Smooth muscle cell (in vitro differentiated cells): ENCODE data around the gene PDIA2. TPM values are rescaled to one million over a fixed set of nuclear protein-coding genes. Genes with fewer than 3 reads are reported as not detected.

Source experiments
- DNase-seq: peaks from one replicate; lab custom pipeline; 2025; ENCODE audit not compliant: unreplicated experiment; lab: John Stamatoyannopoulos, UW
- H2AFZ ChIP-seq: fragments of 200-600 bp; sonication (generic); 2 replicates; pipeline ENCODE4 v1.6.0; 2016; ENCODE audit warnings: antibody characterized with exemption, low read depth, mild to moderate bottlenecking
- H3F3A ChIP-seq: fragments of 200-600 bp; sonication (generic); 2 replicates; pipeline ENCODE4 v1.6.0; 2017; ENCODE audit warnings: antibody characterized with exemption, low read depth
- H3K27ac ChIP-seq: fragments of 200-600 bp; sonication (generic); 2 replicates; pipeline ENCODE4 v1.5.1; 2016; ENCODE audit warnings: low read depth, mild to moderate bottlenecking
- H3K27me3 ChIP-seq: fragments of 200-600 bp; sonication (generic); 2 replicates; pipeline ENCODE4 v1.6.1; 2016; ENCODE audit warnings: low read depth, mild to moderate bottlenecking
- H3K36me3 ChIP-seq: fragments of 200-600 bp; sonication (generic); 2 replicates; pipeline ENCODE4 v1.5.1; 2016; ENCODE audit warnings: low read depth
- H3K4me1 ChIP-seq: fragments of 200-600 bp; sonication (generic); 2 replicates; pipeline ENCODE4 v1.5.1; 2016; ENCODE audit warnings: low read depth
- H3K4me2 ChIP-seq: fragments of 200-600 bp; sonication (generic); 2 replicates; pipeline ENCODE4 v1.6.0; 2016; ENCODE audit warnings: mild to moderate bottlenecking
- H3K4me3 ChIP-seq: fragments of 200-600 bp; sonication (generic); 2 replicates; pipeline ENCODE4 v1.5.1; 2016; ENCODE audit warnings: mild to moderate bottlenecking
- H3K79me2 ChIP-seq: fragments of 200-600 bp; sonication (generic); 2 replicates; pipeline ENCODE4 v1.6.0; 2016; ENCODE audit warnings: low read depth, mild to moderate bottlenecking
- H3K9ac ChIP-seq: fragments of 200-600 bp; sonication (generic); 2 replicates; pipeline ENCODE4 v1.6.0; 2016; ENCODE audit warnings: low read depth
- H3K9me3 ChIP-seq: fragments of 200-600 bp; sonication (generic); replicated peaks from 2 replicates; pipeline ENCODE4 v1.5.1; 2016; ENCODE audit warnings: low read depth
- H4K20me1 ChIP-seq: fragments of 200-600 bp; sonication (generic); 2 replicates; pipeline ENCODE4 v1.6.0; 2016; ENCODE audit warnings: low read depth
- WGBS: methylation state at CpG from one replicate; pipeline ENCODE4 v1.1.7; 2016; ENCODE audit warnings: low lambda C conversion rate; 5-methylcytosine and 5-hydroxymethylcytosine counted together
- polyA plus RNA-seq: library from polyadenylated mRNA; unstranded; fragments of >200 nt; fragmentation: Nextera tagmentation; extraction: Ambion mirVana; gene quantifications from 2 replicates; pipeline ENCODE4 v1.2.1, GENCODE V29; 2016
- total RNA-seq: library from RNA; depleted of rRNA; stranded (reverse); fragments of >200 nt; gene quantifications from 2 replicates; pipeline ENCODE4 v1.2.3, GENCODE V29; 2014
- TF ChIP-seq, protein P1 (sequence below): fragments of 200-600 bp; sonication (generic); IDR thresholded peaks from 2 replicates; pipeline ENCODE4 v1.5.1; 2017; ENCODE audit warnings: borderline replicate concordance, mild to moderate bottlenecking, antibody characterized with exemption; ENCODE audit not compliant: insufficient read depth, poor library complexity, severe bottlenecking

PDIA2 gene
- total and polyA plus RNA-seq, 2 experiments from 2014 or later, result 0.18 to 0.86 TPM

DNA sequence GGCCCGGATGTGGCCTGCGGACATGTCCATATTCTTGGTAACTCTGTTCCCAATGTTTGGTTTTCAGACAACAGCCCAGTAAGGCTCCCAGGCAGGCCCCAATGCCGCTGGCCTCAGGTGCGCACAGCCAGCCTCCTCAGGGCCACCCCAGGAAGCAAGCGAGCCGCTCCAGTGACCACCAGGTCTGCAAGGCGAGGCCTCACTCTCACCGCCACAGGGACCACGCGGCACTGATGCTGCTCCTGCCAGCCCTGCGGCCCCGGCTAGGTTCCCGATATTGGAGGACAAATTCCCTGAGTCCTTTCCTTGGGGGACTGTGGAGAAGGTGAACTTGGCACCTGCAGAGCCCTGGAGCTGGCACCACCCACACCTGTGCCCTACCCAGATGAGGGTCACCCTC lies 19.0 kb downstream of the PDIA2 start:
- Histone ChIP-seq H3K4me1 (no peaks in the 10 kb centered on the region), H3K9me3 (no peaks in the 10 kb centered on the region), H3K27me3 (no peaks in the 10 kb centered on the region), H2AFZ (no peak overlapping the region), H3K79me2 (peaks cover 2% of the 10 kb centered on the region), H3F3A (no peaks in the 10 kb centered on the region), H4K20me1 (peaks cover 17% of the 10 kb centered on the region), H3K9ac (no peak overlapping the region), H3K4me2 (no peak overlapping the region), H3K4me3 (no peak overlapping the region), H3K36me3 (no peaks in the 10 kb centered on the region), H3K27ac (no peak overlapping the region)
- 99% methylated on average over 13 of the region's 13 CpGs for WGBS
- DNase-seq, result no peak
- TF ChIP-seq, protein P1, sequence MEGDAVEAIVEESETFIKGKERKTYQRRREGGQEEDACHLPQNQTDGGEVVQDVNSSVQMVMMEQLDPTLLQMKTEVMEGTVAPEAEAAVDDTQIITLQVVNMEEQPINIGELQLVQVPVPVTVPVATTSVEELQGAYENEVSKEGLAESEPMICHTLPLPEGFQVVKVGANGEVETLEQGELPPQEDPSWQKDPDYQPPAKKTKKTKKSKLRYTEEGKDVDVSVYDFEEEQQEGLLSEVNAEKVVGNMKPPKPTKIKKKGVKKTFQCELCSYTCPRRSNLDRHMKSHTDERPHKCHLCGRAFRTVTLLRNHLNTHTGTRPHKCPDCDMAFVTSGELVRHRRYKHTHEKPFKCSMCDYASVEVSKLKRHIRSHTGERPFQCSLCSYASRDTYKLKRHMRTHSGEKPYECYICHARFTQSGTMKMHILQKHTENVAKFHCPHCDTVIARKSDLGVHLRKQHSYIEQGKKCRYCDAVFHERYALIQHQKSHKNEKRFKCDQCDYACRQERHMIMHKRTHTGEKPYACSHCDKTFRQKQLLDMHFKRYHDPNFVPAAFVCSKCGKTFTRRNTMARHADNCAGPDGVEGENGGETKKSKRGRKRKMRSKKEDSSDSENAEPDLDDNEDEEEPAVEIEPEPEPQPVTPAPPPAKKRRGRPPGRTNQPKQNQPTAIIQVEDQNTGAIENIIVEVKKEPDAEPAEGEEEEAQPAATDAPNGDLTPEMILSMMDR, result no peak

GRCh38 chr16:303760-304505 lies 21.0 kb downstream of the PDIA2 start:
- Histone ChIP-seq H3K4me3 (no peak overlapping the region), H3K9me3 (no peaks in the 10 kb centered on the region), H3K36me3 (no peaks in the 10 kb centered on the region), H3K27ac (no peak overlapping the region), H4K20me1 (peaks cover 26% of the 10 kb centered on the region), H3K27me3 (no peaks in the 10 kb centered on the region), H3K9ac (no peak overlapping the region), H3K4me1 (no peaks in the 10 kb centered on the region), H2AFZ (no peak overlapping the region), H3K79me2 (peaks cover 2% of the 10 kb centered on the region), H3F3A (no peaks in the 10 kb centered on the region), H3K4me2 (no peak overlapping the region)
- WGBS, result 96% methylated on average over 43 of the region's 43 CpGs
- no peak for DNase-seq
- TF ChIP-seq, protein P1, result no peak

DNA sequence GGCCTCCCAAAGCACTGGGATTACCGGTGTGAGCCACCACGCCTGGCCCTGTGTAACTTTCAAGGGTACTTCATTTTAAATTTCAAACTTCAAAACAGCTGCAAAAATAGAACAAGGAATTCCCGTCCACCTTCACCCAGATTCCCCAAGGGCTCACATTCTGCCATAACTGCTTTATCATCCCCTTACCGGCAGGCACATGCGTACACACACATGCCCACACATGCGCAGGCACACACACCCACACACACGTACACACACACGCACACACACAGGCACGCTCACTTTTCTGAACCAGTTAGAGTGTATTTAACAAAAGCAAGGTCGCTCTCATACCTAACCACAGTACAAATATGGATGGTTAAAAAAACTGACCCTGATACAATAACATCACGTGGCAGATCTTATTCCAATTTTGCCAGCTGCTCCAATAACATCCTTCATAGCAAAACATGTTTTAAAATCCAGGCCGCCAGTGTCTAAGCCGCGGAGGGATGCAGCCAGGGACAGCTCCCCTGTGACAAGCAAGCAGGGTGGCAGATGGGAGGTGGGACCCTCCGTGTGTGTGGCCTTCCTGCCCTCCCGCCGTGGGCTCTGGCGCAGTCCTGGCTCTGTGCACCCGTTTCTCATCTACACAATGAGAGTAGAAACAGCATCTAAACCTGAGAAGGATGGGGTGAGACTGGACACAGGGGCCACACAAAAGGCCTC lies 23.1 kb downstream of the PDIA2 start:
- H2AFZ ChIP-seq, result no peak overlapping the region
- WGBS, result 96% methylated on average over 19 of the region's 19 CpGs
- H3K27ac ChIP-seq, result no peak overlapping the region
- H3K36me3 ChIP-seq, result no peaks in the 10 kb centered on the region
- no peak overlapping the region for H3K9ac ChIP-seq
- H3F3A ChIP-seq, result no peaks in the 10 kb centered on the region
- H3K4me1 ChIP-seq, result no peaks in the 10 kb centered on the region
- no peaks in the 10 kb centered on the region for H3K27me3 ChIP-seq
- peaks cover 27% of the 10 kb centered on the region for H4K20me1 ChIP-seq
- no peak overlapping the region for H3K4me2 ChIP-seq
- TF ChIP-seq, protein P1, result no peak
- no peak overlapping the region for H3K4me3 ChIP-seq
- no peaks in the 10 kb centered on the region for H3K9me3 ChIP-seq
- peaks cover 2% of the 10 kb centered on the region for H3K79me2 ChIP-seq
- no peak for DNase-seq
